Measurements from ENCODE around the gene ERN1. TPM values are rescaled to one million over a fixed set of nuclear protein-coding genes. Genes with fewer than 3 reads are reported as not detected.
"Not testable (repeated sequence)": the region's sequence is repeated elsewhere in the genome, so short reads cannot be mapped to it uniquely, and the experiment has no call there.

Gene ERN1
- total RNA-seq, 1 experiment from 2014 or later = 6.2 TPM

- no peak for DNase-seq (ENCODE audit: low read depth, low spot score)
- in situ Hi-C loops (cut with HindIII; ENCODE audit: low pct_unique_long_range_greater_than_20kb, low sequenced_read_pairs) = no loop called here
These were observed 5.3 kb downstream of the ERN1 start for GRCh38 chr17:64124609-64125008.

GRCh38 chr17:64123114-64123513 lies 6.8 kb downstream of the ERN1 start:
- in situ Hi-C loops (cut with HindIII; ENCODE audit: low pct_unique_long_range_greater_than_20kb, low sequenced_read_pairs) = no loop called here
- DNase-seq (ENCODE audit: low read depth, low spot score) = no peak

GRCh38 chr17:64120972-64121786 lies 8.8 kb downstream of the ERN1 start:
- DNase-seq (ENCODE audit: low read depth, low spot score); in situ Hi-C loops (cut with HindIII; ENCODE audit: low pct_unique_long_range_greater_than_20kb, low sequenced_read_pairs): not testable (repeated sequence)

GRCh38 chr17:64120159-64120810 lies 9.7 kb downstream of the ERN1 start:
- in situ Hi-C loops (cut with HindIII; ENCODE audit: low pct_unique_long_range_greater_than_20kb, low sequenced_read_pairs) = no loop called here
- DNase-seq (ENCODE audit: low read depth, low spot score) = no peak

- in situ Hi-C loops (cut with HindIII; ENCODE audit: low pct_unique_long_range_greater_than_20kb, low sequenced_read_pairs) = no loop called here
- DNase-seq (ENCODE audit: low read depth, low spot score) = no peak
These were observed 11.7 kb downstream of the ERN1 start for GRCh38 chr17:64117981-64118979.

- no peak for DNase-seq (ENCODE audit: low read depth, low spot score)
These were observed 14.0 kb downstream of the ERN1 start for GRCh38 chr17:64115822-64116534.

GRCh38 chr17:64115043-64115698 lies 14.8 kb downstream of the ERN1 start:
- no peak for DNase-seq (ENCODE audit: low read depth, low spot score)
- in situ Hi-C loops (cut with HindIII; ENCODE audit: low pct_unique_long_range_greater_than_20kb, low sequenced_read_pairs) = no loop called here

More at GRCh38 chr17:64115822-64116534, 14.0 kb downstream of the ERN1 start:
- in situ Hi-C loops (cut with HindIII; ENCODE audit: low pct_unique_long_range_greater_than_20kb, low sequenced_read_pairs) = no loop called here

- DNase-seq (ENCODE audit: low read depth, low spot score) = no peak
- in situ Hi-C loops (cut with HindIII; ENCODE audit: low pct_unique_long_range_greater_than_20kb, low sequenced_read_pairs) = no loop called here
These were observed 16.9 kb downstream of the ERN1 start for GRCh38 chr17:64113006-64113405.

- DNase-seq (ENCODE audit: low read depth, low spot score) = no peak
- in situ Hi-C loops (cut with HindIII; ENCODE audit: low pct_unique_long_range_greater_than_20kb, low sequenced_read_pairs) = no loop called here
These were observed 18.1 kb downstream of the ERN1 start for GRCh38 chr17:64111831-64112230.

GRCh38 chr17:64110379-64111152 lies 19.4 kb downstream of the ERN1 start:
- DNase-seq (ENCODE audit: low read depth, low spot score) = no peak
- in situ Hi-C loops (cut with HindIII; ENCODE audit: low pct_unique_long_range_greater_than_20kb, low sequenced_read_pairs) = no loop called here

- in situ Hi-C loops (cut with HindIII; ENCODE audit: low pct_unique_long_range_greater_than_20kb, low sequenced_read_pairs) = no loop called here
- no peak for DNase-seq (ENCODE audit: low read depth, low spot score)
These were observed 20.5 kb downstream of the ERN1 start for GRCh38 chr17:64109400-64109799.

- no peak for DNase-seq (ENCODE audit: low read depth, low spot score)
- in situ Hi-C loops (cut with HindIII; ENCODE audit: low pct_unique_long_range_greater_than_20kb, low sequenced_read_pairs) = no loop called here
These were observed 22.3 kb downstream of the ERN1 start for GRCh38 chr17:64107500-64108236.

GRCh38 chr17:64106918-64107317 lies 23.0 kb downstream of the ERN1 start:
- in situ Hi-C loops (cut with HindIII; ENCODE audit: low pct_unique_long_range_greater_than_20kb, low sequenced_read_pairs) = no loop called here
- no peak for DNase-seq (ENCODE audit: low read depth, low spot score)

GRCh38 chr17:64103391-64104364 lies 26.3 kb downstream of the ERN1 start:
- no peak for DNase-seq (ENCODE audit: low read depth, low spot score)
- in situ Hi-C loops (cut with HindIII; ENCODE audit: low pct_unique_long_range_greater_than_20kb, low sequenced_read_pairs) = no loop called here
